Osteocyte (in vitro differentiated cells): Measurements from ENCODE around the gene BMPR1B. TPM values are rescaled to one million over a fixed set of nuclear protein-coding genes. Genes with fewer than 3 reads are reported as not detected.

Experiments
- DNase-seq: peaks from one replicate; pipeline ENCODE4 v3.0.0; 2021; ENCODE audit warnings: mixed read lengths; ENCODE audit not compliant: unreplicated experiment; ENCODE audit errors: extremely low spot score
- H3K27ac Mint-ChIP-seq: one replicate; pipeline ENCODE4 v1.8.0; 2021; ENCODE audit warnings: mild to moderate bottlenecking, mixed read lengths; ENCODE audit not compliant: unreplicated experiment
- H3K27me3 Mint-ChIP-seq: one replicate; pipeline ENCODE4 v1.8.0; 2021; ENCODE audit warnings: mixed read lengths; ENCODE audit not compliant: unreplicated experiment
- H3K36me3 Mint-ChIP-seq: one replicate; pipeline ENCODE4 v1.8.0; 2021; ENCODE audit warnings: mixed read lengths; ENCODE audit not compliant: unreplicated experiment
- H3K4me1 Mint-ChIP-seq: one replicate; pipeline ENCODE4 v1.8.0; 2021; ENCODE audit warnings: mixed read lengths; ENCODE audit not compliant: unreplicated experiment
- H3K4me3 Mint-ChIP-seq: one replicate; pipeline ENCODE4 v1.8.0; 2021; ENCODE audit warnings: mild to moderate bottlenecking, moderate library complexity, mixed read lengths; ENCODE audit not compliant: unreplicated experiment
- H3K9me3 Mint-ChIP-seq: one replicate; pipeline ENCODE4 v1.8.0; 2021; ENCODE audit warnings: mixed read lengths; ENCODE audit not compliant: unreplicated experiment
- CTCF ChIP-seq: fragments of 200-600 bp; sonication (generic); IDR thresholded peaks from 2 replicates; pipeline ENCODE4 v1.5.0; 2021; ENCODE audit warnings: antibody characterized with exemption, mild to moderate bottlenecking, moderate library complexity
- total RNA-seq: library from RNA; stranded (reverse); gene quantifications from 2 replicates; pipeline ENCODE4 v1.2.1, GENCODE V29; 2021

Gene BMPR1B
- total RNA-seq, 1 donor from 2014 or later, result 1.5 TPM

DNA sequence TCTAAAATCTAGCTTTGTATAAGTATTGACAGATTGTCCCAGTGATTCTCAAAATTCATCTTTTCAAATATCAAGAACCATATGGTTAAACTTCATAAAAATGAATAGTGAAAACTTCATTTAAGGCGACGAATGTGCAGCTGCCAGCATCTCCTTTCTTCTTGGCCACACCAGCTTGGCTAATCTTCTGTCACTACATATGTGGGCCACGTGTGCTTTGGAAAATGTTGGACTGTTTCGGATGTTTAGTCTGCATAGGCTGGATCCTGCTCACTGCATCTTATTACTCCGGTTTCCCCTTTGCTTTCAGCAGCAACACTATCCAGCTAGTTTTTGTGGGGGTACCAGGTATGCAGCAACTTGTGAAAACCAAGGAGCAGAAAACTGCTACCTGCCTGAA, 221.9 kb downstream of the BMPR1B start:
- H3K27me3 Mint-ChIP-seq, result no peaks in the 10 kb centered on the region
- H3K27ac Mint-ChIP-seq, result no peak overlapping the region
- no peak for DNase-seq
- no peak overlapping the region for H3K4me3 Mint-ChIP-seq
- H3K4me1 Mint-ChIP-seq, result peaks cover 44% of the 10 kb centered on the region
- TF ChIP-seq CTCF, result no peak
- peaks cover 1% of the 10 kb centered on the region for H3K36me3 Mint-ChIP-seq
- peaks cover 6% of the 10 kb centered on the region for H3K9me3 Mint-ChIP-seq

DNA sequence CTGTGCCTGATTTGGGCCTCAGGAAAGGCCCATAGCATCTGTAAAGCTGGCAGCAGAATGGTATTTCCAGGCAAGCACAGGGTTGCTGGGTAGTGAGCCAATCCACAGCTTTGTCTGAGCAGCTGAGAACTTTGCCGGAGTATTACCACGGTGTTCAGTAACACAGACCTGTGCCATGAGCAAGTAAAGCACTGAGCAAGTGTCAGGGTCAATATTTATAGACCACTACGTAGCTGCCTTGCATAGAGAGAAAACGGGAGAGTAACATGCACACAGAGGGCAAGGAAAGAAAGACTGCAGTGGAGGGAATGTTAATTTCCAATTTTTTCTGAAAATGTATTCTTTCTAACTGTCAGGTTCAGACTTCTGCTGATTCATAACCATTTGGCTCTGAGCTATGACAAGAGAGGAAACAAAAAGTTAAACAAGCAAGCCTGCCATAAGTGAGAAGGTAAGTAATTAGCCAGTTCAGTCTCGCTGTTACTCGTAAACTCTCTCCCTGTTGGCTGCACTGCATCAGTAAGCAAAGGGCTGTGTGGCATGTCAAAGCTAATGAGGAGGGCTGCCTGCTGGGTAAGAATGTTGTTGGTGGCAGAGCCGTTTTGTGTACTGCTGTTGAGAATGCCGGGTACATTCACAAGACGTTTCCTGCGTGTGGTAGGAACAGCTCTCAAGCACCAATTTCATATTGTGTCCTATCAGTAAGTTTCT, 238.1 kb downstream of the BMPR1B start:
- no peak for TF ChIP-seq CTCF
- DNase-seq, result no peak

DNA sequence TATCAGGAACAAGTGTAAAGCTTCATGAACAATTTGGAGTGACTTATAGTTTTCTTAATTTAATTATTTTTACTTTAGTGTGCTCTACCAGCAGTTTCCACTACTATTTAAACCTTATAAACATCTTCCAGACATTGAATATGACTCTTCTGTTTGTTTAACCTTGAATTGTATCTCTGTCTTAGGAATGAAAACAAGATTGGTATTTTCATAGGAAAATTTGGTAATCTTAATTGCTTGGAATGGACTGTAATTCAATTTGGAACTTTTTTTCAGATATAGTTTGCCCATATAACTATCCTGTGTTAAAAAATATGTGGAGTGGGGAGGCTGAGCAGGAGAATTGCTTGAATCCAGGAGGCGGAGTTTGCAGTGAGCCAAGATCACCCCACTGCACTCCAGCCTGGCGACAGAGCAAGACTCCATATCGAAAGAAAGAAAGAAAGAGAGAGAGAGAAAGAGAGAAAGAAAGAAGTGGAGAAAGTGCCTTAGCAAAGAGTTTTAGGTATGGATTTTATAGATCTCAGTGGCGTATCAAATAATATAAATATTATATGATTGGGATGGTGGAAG, 242.4 kb downstream of the BMPR1B start:
- Mint-ChIP-seq H3K9me3 (no peaks in the 10 kb centered on the region), H3K27ac (peak overlapping the region; percentile 42)

More for the DNA sequence above, 238.1 kb downstream of the BMPR1B start:
- H3K4me3 Mint-ChIP-seq, result peak overlapping the region; percentile 30
- H3K9me3 Mint-ChIP-seq, result no peaks in the 10 kb centered on the region
- H3K36me3 Mint-ChIP-seq, result no peaks in the 10 kb centered on the region
- no peaks in the 10 kb centered on the region for H3K27me3 Mint-ChIP-seq
- peaks cover 25% of the 10 kb centered on the region for H3K4me1 Mint-ChIP-seq
- H3K27ac Mint-ChIP-seq, result peak overlapping the region; percentile 21

DNA sequence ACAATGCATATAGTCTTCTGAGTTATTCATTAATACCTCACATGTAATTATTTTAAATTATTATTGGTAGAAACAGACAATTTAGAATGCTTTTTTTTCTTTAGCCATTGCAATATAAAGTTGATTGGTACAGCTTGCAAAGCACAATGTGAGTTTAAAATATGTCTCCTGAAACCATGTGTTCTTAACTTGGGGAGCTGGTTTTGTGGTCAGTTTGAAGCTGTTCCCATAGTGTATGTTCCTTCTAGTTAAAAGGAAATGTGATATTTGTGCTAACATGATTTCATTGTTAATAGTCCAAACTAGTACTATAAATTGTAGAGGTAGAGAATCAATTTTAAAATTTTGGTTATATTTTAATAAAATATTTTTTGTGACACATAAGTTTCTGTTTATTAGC, 247.2 kb downstream of the BMPR1B start:
- H3K36me3 Mint-ChIP-seq, result no peaks in the 10 kb centered on the region
- H3K9me3 Mint-ChIP-seq, result no peaks in the 10 kb centered on the region
- no peaks in the 10 kb centered on the region for H3K27me3 Mint-ChIP-seq
- DNase-seq, result no peak
- no peak for TF ChIP-seq CTCF
- H3K4me1 Mint-ChIP-seq, result peaks cover 11% of the 10 kb centered on the region
- H3K4me3 Mint-ChIP-seq, result no peak overlapping the region
- H3K27ac Mint-ChIP-seq, result no peak overlapping the region

More for the DNA sequence above, 242.4 kb downstream of the BMPR1B start:
- no peak overlapping the region for H3K4me3 Mint-ChIP-seq
- H3K4me1 Mint-ChIP-seq, result peaks cover 25% of the 10 kb centered on the region
- no peak for TF ChIP-seq CTCF
- no peaks in the 10 kb centered on the region for H3K27me3 Mint-ChIP-seq
- DNase-seq, result no peak
- H3K36me3 Mint-ChIP-seq, result no peaks in the 10 kb centered on the region

- Mint-ChIP-seq H3K27me3 (no peaks in the 10 kb centered on the region), H3K27ac (no peak overlapping the region), H3K4me3 (no peak overlapping the region), H3K36me3 (no peaks in the 10 kb centered on the region), H3K9me3 (no peaks in the 10 kb centered on the region), H3K4me1 (no peaks in the 10 kb centered on the region)
- DNase-seq, result no peak
- TF ChIP-seq CTCF, result no peak
These were observed 250.2 kb downstream of the BMPR1B start for GRCh38 chr4:95007998-95008397.
